M059J (cell line): ENCODE measurements around the gene RPL13. TPM values are rescaled to one million over a fixed set of nuclear protein-coding genes. Genes with fewer than 3 reads are reported as not detected.
"Not testable (repeated sequence)": the region's sequence is repeated elsewhere in the genome, so short reads cannot be mapped to it uniquely, and the experiment has no call there.

Experiments
- DNase-seq: peaks from one replicate; pipeline ENCODE4 v3.0.0-alpha.2; 2012; ENCODE audit warnings: low read depth
- total RNA-seq: library from RNA; depleted of rRNA; stranded (reverse); fragments of >200 nt; shearing (Covaris generic); gene quantifications from 2 replicates; pipeline ENCODE4 v1.2.3, GENCODE V29; 2014

The RPL13 gene
- total RNA-seq, 1 experiment from 2014 or later: 2,167 TPM

- no peak for DNase-seq
These were observed 16.7 kb downstream of the RPL13 start for GRCh38 chr16:89577055-89577759.

- no peak for DNase-seq
These were observed 18.9 kb downstream of the RPL13 start for GRCh38 chr16:89579351-89579750.

DNA sequence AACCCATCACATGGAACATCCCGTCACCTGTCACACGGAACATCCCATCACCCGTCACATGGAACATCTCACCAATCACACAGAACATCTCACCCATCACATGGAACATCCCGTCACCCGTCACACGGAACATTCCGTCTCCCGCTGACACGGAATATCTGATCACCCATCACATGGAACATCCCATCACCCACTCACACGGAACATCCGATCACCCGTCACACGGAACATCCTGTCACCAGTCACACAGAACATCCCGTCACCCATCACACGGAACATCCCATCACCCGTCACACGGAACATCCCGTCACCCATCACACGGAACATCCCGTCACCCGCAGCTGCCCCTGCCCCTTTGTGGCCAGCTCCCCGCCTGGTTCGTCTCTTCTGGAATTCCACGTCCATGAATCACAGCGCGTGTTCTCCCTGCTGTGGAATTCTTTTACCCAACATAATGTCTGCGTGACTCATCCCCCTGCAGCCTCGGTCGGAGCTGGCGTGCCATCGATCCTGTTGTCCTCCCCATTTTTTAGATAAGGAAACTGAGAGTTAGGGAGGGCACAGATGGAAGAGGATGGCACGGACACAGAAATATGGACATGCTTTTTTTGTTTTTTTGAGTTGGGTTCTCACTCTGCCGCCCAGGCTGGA, 20.7 kb downstream of the RPL13 start:
- peak; percentile 98 for DNase-seq

DNA sequence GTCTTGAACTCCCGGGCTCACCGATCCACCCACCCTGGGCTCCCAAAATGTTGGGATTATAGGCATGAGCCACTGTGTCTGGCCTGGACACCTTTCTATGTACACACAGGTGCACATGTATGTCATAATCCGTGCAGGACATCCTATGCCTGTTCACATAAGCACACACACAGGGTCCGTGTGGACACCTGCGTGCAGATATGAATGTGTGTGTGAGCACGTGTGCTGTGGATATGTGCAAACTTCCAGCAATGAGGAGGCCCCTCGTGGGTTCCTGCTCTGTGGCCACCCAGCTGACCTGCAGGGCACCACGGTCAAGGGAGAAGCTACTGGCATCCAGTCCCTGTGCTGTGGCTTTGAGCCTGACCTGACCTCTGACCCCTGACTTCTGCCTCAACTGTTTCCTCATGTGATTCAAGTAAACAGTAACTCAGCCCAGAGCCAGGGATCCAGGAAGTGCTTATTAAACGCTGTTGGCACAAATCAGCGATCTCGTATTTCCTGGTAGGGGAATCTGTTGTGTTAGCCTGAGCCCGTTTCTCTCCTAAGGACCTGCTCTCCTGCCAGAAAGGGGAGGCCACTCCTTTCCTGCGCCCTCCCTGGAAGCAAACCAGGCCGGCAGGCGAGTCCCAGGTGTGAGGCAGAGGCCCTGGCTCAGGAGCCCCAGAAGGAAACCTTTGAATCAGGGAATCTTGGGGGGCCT, 21.5 kb downstream of the RPL13 start:
- DNase-seq: peak; percentile 86

DNA sequence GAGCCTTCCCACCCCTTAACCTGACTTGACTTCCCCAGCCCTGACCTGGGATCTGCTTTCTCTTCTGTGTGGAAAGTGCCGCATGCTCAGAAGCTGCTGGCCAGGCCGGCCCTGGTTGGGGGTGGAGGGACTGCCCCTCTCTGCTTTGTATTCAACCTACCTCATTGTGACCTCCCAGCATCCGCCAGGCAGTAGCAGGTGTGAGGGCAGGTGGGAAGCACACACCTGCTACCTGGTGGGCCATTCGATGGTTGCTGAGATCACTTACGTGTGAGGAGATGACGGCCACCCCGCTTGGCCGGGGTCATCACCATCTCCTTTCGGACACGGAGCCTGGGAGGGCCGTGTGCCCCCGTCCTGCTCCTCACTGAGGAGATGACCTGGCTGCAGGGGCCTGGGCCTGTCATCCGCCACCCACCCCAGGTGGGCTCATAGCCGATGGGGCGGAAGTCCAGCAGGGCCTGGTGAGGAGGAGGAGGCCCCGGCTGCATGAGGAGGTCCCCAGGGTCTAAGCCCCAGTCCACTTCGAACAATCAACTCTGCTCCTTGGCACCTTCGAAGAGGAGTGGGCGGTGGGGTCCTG, 22.2 kb downstream of the RPL13 start:
- DNase-seq: no peak

GRCh38 chr16:89583197-89583894, 22.9 kb downstream of the RPL13 start:
- no peak for DNase-seq

- no peak for DNase-seq
These were observed 23.6 kb downstream of the RPL13 start for GRCh38 chr16:89583895-89584644.

DNA sequence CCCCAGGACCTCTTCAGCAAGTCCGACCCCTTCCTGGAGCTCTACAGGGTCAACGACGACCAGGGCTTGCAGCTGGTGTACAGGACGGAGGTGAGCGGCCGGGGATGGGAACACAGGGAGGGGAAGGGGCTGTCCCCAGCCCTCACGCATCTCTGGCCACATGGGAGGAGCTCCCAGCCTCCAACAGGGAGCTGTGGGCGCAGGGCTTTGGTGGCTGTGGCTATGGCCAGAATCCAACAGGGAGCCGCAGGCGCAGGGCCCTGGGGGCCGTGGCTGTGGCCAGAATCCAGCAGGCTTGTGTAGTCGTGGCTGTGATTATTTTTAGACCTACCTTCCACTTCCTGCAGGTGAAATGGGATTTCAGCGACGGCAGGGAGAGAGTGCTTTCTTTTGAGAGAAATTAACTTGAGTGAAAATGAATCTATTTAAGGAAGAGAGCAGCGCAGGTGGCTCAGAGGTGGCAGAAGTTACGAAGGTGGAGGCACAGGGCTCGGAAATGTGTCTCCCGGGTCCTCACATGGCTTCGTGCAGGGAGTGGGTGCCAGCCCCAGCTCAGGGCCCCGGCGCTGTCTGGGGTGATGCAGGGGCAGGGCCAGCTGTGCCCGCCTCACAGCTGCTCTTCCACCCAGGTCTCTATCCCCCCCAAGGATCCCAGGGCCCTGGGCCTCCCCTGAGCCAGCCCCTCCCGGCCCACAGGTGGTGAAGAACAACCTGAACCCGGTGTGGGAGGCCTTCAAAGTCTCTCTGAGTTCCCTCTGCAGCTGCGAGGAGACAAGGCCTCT, 24.5 kb downstream of the RPL13 start:
- DNase-seq: peak; percentile 67

DNA sequence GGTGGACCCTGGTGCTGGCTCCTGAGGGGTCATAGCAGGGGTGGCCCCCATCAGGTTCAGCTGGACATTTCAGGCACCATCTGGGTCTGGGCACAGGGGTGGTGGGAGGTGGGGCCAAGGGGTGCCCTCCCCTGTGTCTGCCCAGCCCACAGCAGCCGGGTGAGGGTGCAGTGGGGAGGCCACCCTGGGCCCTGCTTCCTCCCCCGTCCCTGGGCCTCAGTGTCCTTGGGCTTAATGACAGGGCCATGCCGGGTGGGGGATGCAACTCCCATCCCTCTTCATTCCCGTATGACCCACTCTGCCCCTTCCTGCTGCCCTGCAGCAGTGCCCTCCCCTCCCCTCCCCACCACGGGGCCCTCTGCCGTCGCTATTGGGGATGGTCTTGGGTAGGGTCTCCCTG, 25.7 kb downstream of the RPL13 start:
- DNase-seq: no peak

DNA sequence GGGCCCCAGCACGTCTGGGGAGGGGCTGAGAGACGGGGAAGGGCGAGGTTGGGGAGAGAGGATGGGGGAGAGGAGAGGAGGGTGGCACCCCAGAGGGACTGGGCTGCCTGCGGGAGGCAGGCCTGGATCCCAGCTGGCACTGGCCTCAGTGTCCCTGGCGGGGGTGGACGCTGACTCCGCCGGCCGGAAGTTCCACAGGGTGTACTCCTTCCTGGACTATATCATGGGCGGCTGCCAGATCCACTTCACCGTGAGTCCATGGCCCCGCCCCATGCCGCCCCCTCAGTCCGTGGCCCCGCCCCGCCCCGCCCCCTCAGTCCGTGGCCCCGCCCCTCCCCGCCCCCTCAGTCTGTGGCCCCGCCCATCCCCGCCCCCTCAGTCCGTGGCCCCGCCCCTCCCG, 26.4 kb downstream of the RPL13 start:
- DNase-seq: no peak

DNA sequence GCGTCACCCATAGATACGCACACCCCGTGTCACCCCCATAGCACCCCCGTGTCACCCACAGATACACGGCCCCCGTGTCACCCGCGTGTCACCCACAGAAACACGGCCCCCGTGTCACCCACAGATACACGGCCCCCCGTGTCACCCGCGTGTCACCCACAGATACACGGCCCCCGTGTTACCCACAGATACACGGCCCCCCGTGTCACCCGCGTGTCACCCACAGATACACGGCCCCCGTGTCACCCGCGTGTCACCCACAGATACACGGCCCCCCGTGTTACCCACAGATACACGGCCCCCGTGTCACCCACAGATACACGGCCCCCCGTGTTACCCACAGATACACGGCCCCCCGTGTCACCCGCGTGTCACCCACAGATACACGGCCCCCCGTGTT, 27.2 kb downstream of the RPL13 start:
- not testable (repeated sequence) for DNase-seq

- no peak for DNase-seq
These were observed 28.1 kb downstream of the RPL13 start for GRCh38 chr16:89588413-89589109.

GRCh38 chr16:89589241-89589926, 28.9 kb downstream of the RPL13 start:
- DNase-seq: no peak

DNA sequence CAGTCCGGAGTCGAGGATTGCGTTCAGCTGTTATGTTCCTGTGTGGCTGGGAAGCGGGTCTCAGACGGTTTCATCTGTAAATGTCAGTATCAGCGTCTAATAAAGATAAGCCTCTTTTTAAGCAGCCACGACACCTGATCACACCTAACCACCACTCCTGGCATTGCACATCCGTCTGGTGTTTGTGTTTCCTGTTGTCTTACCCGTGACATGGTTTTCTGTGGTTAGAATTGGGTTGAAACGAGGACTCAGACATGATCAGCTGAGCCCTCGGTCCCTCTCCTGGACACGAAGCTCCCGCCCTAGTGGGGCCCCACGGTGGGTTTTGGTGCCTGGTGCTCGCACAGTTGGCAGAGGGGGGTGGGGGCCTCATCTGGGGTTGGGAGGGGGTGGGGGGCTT, 33.4 kb downstream of the RPL13 start:
- no peak for DNase-seq

- DNase-seq: no peak
These were observed 35.0 kb downstream of the RPL13 start for GRCh38 chr16:89595330-89596060.

GRCh38 chr16:89596061-89596689, 35.7 kb downstream of the RPL13 start:
- DNase-seq: no peak

DNA sequence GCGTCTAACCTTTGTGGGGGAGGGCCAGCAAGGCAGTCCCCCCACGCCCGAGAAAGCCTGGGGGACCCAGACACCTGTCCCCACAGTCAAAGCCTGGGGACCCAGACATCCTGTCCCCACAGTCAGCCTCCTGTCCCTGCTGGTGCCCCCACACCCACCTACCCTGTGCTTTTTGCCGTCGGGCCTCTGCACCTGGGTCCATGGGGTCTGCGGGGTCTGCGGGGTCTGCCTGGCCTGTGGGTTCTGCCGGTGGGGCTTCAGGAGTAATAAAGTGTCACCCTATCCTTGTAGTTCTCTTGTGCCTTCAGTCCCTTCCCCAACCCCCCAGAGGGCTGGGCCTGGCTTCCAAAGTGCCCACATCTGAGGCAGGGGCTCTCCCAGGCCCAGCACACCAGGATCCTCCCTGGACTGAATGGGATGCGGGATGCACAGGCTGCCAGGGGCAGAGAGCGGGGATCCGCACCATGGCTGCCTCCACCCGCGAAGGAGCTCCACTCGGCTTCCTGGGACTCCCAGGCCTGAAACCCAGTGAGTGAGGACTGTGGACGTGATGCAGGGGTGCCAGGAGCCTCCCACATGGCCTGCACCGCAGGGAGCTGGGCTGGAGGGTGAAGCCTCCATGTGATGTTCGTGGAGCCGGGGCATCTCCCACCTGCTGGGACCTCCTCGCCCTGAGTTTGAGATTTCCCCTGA, 36.6 kb downstream of the RPL13 start:
- no peak for DNase-seq
